Measurements from ENCODE around the gene ZNF570.

DNA sequence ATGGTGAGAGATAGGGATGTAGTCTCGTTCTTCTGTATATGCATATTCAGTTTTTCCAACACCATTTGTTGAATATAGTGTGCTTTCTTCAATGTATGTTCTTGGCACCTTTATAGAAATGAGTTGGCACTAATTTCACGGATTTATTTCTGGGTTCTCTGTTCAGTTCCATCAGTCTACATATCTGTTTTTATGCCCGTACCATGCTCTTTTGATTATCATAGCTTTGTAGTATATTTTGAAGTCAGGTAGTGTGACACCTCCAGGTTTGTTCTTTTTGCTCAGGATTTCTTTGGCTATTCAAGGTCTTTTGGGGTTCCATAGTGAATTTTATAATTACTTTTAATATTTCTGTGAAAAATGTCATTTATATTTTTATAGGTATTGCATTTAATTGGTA, 23.1 kb downstream of the ZNF570 start:
- TF ChIP-seq, protein P1, sequence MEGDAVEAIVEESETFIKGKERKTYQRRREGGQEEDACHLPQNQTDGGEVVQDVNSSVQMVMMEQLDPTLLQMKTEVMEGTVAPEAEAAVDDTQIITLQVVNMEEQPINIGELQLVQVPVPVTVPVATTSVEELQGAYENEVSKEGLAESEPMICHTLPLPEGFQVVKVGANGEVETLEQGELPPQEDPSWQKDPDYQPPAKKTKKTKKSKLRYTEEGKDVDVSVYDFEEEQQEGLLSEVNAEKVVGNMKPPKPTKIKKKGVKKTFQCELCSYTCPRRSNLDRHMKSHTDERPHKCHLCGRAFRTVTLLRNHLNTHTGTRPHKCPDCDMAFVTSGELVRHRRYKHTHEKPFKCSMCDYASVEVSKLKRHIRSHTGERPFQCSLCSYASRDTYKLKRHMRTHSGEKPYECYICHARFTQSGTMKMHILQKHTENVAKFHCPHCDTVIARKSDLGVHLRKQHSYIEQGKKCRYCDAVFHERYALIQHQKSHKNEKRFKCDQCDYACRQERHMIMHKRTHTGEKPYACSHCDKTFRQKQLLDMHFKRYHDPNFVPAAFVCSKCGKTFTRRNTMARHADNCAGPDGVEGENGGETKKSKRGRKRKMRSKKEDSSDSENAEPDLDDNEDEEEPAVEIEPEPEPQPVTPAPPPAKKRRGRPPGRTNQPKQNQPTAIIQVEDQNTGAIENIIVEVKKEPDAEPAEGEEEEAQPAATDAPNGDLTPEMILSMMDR (IDR thresholded peaks at IDR 0.05): no peak
- TF ChIP-seq NRF1 (IDR thresholded peaks at IDR 0.05; ENCODE audit: low read depth, low read length): no peak
- TF ChIP-seq, protein P2, sequence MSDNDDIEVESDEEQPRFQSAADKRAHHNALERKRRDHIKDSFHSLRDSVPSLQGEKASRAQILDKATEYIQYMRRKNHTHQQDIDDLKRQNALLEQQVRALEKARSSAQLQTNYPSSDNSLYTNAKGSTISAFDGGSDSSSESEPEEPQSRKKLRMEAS (IDR thresholded peaks at IDR 0.05; ENCODE audit: low read depth): no peak
- TF ChIP-seq MEF2A (IDR thresholded peaks at IDR 0.05; ENCODE audit: borderline replicate concordance, low read depth): no peak
- no peak for TF ChIP-seq EZH2phosphoT487 (IDR thresholded peaks at IDR 0.05; ENCODE audit: borderline replicate concordance, low read depth)
- no peak for TF ChIP-seq TCF12 (IDR thresholded peaks at IDR 0.05)
- TF ChIP-seq NFIC (IDR thresholded peaks at IDR 0.05; ENCODE audit: borderline replicate concordance): no peak
- no peak for TF ChIP-seq MXI1 (IDR thresholded peaks at IDR 0.05; ENCODE audit: low read depth, low read length)
- no peak for TF ChIP-seq POLR2AphosphoS5 (IDR thresholded peaks at IDR 0.05; ENCODE audit: low read depth, low read length)
- TF ChIP-seq TAF1 (IDR thresholded peaks at IDR 0.05; ENCODE audit: borderline replicate concordance, low read depth, low read length): no peak
- TF ChIP-seq, protein P3, sequence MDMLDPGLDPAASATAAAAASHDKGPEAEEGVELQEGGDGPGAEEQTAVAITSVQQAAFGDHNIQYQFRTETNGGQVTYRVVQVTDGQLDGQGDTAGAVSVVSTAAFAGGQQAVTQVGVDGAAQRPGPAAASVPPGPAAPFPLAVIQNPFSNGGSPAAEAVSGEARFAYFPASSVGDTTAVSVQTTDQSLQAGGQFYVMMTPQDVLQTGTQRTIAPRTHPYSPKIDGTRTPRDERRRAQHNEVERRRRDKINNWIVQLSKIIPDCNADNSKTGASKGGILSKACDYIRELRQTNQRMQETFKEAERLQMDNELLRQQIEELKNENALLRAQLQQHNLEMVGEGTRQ (IDR thresholded peaks at IDR 0.05; ENCODE audit: borderline replicate concordance, low read depth, low read length): no peak
- TF ChIP-seq FOXJ3 (CRISPR knock-in tag; IDR thresholded peaks at IDR 0.05): no peak
- TF ChIP-seq GABPA (IDR thresholded peaks at IDR 0.05; ENCODE audit: low read depth): no peak
- no peak for TF ChIP-seq TEAD4 (IDR thresholded peaks at IDR 0.05; ENCODE audit: borderline replicate concordance, insufficient read depth)
